Neutrophil (primary cell): ENCODE measurements around the gene VPS35.

Experiments
- H3K27ac ChIP-seq: fragments of 200-600 bp; sonication (generic); 2 replicates; pipeline ENCODE4 v1.5.1; 2016; ENCODE audit warnings: mild to moderate bottlenecking, moderate library complexity
- H3K27me3 ChIP-seq: fragments of 200-600 bp; sonication (generic); 2 replicates; pipeline ENCODE4 v1.6.0; 2016; ENCODE audit warnings: mild to moderate bottlenecking
- H3K36me3 ChIP-seq: fragments of 200-600 bp; sonication (generic); 2 replicates; pipeline ENCODE4 v1.5.1; 2017
- H3K4me1 ChIP-seq, 2 experiments: fragments of 200-600 bp in 1 of 2; sonication (generic) in 1 of 2; 1 replicate in 1 of 2; 2 replicates in 1 of 2; pipeline versions ENCODE4 v1.5.1 to v1.6.1; 2013 to 2016; ENCODE audit warnings: low read depth in 1 of 2, low read length in 1 of 2, mild to moderate bottlenecking in 1 of 2, moderate library complexity in 1 of 2; ENCODE audit not compliant: control insufficient read depth in 1 of 2, insufficient read depth in 1 of 2
- H3K4me3 ChIP-seq, 2 experiments: fragments of 200-600 bp in 1 of 2; sonication (generic) in 1 of 2; 1 replicate in 1 of 2; 2 replicates in 1 of 2; pipeline ENCODE4 v1.5.1; 2013 to 2016; ENCODE audit warnings: low read depth in 1 of 2, low read length in 1 of 2, mild to moderate bottlenecking in 1 of 2, moderate library complexity in 1 of 2
- H3K9me3 ChIP-seq: fragments of 200-600 bp; sonication (generic); 2 replicates; pipeline ENCODE4 v1.5.1; 2016
- TF ChIP-seq, protein P1 (sequence below): fragments of 200-600 bp; sonication (generic); IDR thresholded peaks from 2 replicates; pipeline ENCODE4 v1.5.1; 2016; ENCODE audit warnings: antibody characterized with exemption

Gene VPS35

DNA sequence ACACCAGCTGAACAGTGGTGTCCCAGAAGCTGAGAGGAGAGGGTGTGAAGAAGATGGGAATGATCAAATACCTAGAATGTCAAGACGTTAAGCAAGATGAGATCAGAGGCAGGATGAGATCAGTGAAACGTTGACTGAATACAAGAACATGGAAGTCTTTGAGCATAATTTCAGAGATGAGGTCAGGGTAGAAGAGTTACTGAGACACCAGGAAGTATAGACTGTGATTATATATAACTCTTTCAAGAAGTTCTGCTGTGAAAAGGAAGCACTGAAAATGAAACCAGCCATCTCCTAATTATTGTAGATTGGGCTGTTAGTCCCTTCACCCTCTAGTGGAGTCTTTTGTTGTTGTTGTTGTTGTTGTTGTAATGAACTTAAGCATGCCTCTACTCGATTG lies 76.9 kb downstream of the VPS35 start:
- no peaks in the 10 kb centered on the region for H3K4me1 ChIP-seq
- H3K9me3 ChIP-seq: no peaks in the 10 kb centered on the region
- H3K27ac ChIP-seq: no peak overlapping the region
- H3K4me3 ChIP-seq: no peak overlapping the region
- peaks cover 38% of the 10 kb centered on the region for H3K36me3 ChIP-seq
- TF ChIP-seq, protein P1, sequence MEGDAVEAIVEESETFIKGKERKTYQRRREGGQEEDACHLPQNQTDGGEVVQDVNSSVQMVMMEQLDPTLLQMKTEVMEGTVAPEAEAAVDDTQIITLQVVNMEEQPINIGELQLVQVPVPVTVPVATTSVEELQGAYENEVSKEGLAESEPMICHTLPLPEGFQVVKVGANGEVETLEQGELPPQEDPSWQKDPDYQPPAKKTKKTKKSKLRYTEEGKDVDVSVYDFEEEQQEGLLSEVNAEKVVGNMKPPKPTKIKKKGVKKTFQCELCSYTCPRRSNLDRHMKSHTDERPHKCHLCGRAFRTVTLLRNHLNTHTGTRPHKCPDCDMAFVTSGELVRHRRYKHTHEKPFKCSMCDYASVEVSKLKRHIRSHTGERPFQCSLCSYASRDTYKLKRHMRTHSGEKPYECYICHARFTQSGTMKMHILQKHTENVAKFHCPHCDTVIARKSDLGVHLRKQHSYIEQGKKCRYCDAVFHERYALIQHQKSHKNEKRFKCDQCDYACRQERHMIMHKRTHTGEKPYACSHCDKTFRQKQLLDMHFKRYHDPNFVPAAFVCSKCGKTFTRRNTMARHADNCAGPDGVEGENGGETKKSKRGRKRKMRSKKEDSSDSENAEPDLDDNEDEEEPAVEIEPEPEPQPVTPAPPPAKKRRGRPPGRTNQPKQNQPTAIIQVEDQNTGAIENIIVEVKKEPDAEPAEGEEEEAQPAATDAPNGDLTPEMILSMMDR: no peak
- H3K27me3 ChIP-seq: no peaks in the 10 kb centered on the region

GRCh38 chr16:46607529-46607928 lies 81.4 kb downstream of the VPS35 start:
- no peaks in the 10 kb centered on the region for H3K9me3 ChIP-seq
- H3K4me3 ChIP-seq: no peak overlapping the region
- H3K27ac ChIP-seq: no peak overlapping the region
- H3K36me3 ChIP-seq: peaks cover 38% of the 10 kb centered on the region
- no peaks in the 10 kb centered on the region for H3K27me3 ChIP-seq
- TF ChIP-seq, protein P1: peak; percentile 8
- H3K4me1 ChIP-seq: no peaks in the 10 kb centered on the region

- Histone ChIP-seq H3K27ac (no peak overlapping the region), H3K4me3 (no peak overlapping the region), H3K9me3 (no peaks in the 10 kb centered on the region), H3K27me3 (no peaks in the 10 kb centered on the region), H3K36me3 (peaks cover 50% of the 10 kb centered on the region), H3K4me1 (no peaks in the 10 kb centered on the region)
- TF ChIP-seq, protein P1: no peak
Measured at GRCh38 chr16:46606231-46606630, 82.7 kb downstream of the VPS35 start.
